ENCODE results near the gene TMEM131. TPM values are rescaled to one million over a fixed set of nuclear protein-coding genes. Genes with fewer than 3 reads are reported as not detected.

Gene TMEM131
- total and polyA plus RNA-seq, 7 donors: 4.8 to 37.5 (median 24.3) TPM

GRCh38 chr2:97727296-97727695, 268.5 kb downstream of the TMEM131 start:
- no peak for DNase-seq
- 87 to 93% methylated on average over 7 of the region's 7 CpGs for WGBS, 2 donors
- TF ChIP-seq CTCF (IDR thresholded peaks at IDR 0.05) (no peak), POLR2AphosphoS5 (IDR thresholded peaks at IDR 0.05) (no peak), POLR2A (IDR thresholded peaks at IDR 0.05) (no peak), EP300 (IDR thresholded peaks at IDR 0.05) (no peak)

GRCh38 chr2:97726261-97727064, 269.3 kb downstream of the TMEM131 start:
- Histone ChIP-seq H3K4me1 (no peaks in the 10 kb centered on the region), H3K36me3 (no peaks in the 10 kb centered on the region), H3K9me3 (peaks cover 3 to 6% (median 5%) of the 10 kb centered on the region in 4 donors), H3K27ac (no peak overlapping the region), H3K4me3 (no peak overlapping the region), H3K27me3 (peaks cover 0 to 18% (median 10%) of the 10 kb centered on the region in 3 donors)
- no peak for DNase-seq
- 58 to 61% methylated on average over 4 of the region's 4 CpGs for WGBS, 2 donors
- TF ChIP-seq EP300 (IDR thresholded peaks at IDR 0.05) (no peak), POLR2AphosphoS5 (IDR thresholded peaks at IDR 0.05) (peak in 1 of 4 donors; percentile 36), POLR2A (IDR thresholded peaks at IDR 0.05) (no peak)
- intact Hi-C loops (cut with DNase I): no loop called here

More at GRCh38 chr2:97727296-97727695, 268.5 kb downstream of the TMEM131 start:
- H3K36me3 ChIP-seq: no peaks in the 10 kb centered on the region
- peaks cover 3 to 6% (median 5%) of the 10 kb centered on the region in 4 donors for H3K9me3 ChIP-seq
- intact Hi-C loops (cut with DNase I): no loop called here
- H3K27me3 ChIP-seq: peaks cover 0 to 18% (median 10%) of the 10 kb centered on the region in 3 donors
- no peaks in the 10 kb centered on the region for H3K4me1 ChIP-seq
- peak overlapping the region in 1 of 4 donors; percentile 14 for H3K27ac ChIP-seq
- no peak overlapping the region for H3K4me3 ChIP-seq

- 91 to 93% methylated on average over 31 of the region's 31 CpGs for WGBS, 2 donors
- Histone ChIP-seq H3K4me3 (no peak overlapping the region), H3K4me1 (no peaks in the 10 kb centered on the region), H3K27me3 (peaks cover 0 to 18% (median 10%) of the 10 kb centered on the region in 3 donors), H3K36me3 (no peaks in the 10 kb centered on the region), H3K27ac (peak overlapping the region in 1 of 4 donors; percentile 49), H3K9me3 (peaks cover 1 to 3% (median 2%) of the 10 kb centered on the region in 4 donors)
- intact Hi-C loops (cut with DNase I): no loop called here
- no peak for DNase-seq
- TF ChIP-seq EP300 (IDR thresholded peaks at IDR 0.05) (no peak), CTCF (IDR thresholded peaks at IDR 0.05) (no peak), POLR2A (IDR thresholded peaks at IDR 0.05) (no peak), POLR2AphosphoS5 (IDR thresholded peaks at IDR 0.05) (no peak)
These were observed 270.6 kb downstream of the TMEM131 start for GRCh38 chr2:97724946-97725688.

GRCh38 chr2:97724501-97724900, 271.2 kb downstream of the TMEM131 start:
- intact Hi-C loops (cut with DNase I): no loop called here
- no peaks in the 10 kb centered on the region for H3K4me1 ChIP-seq
- peaks cover 0 to 1% (median 0%) of the 10 kb centered on the region in 4 donors for H3K9me3 ChIP-seq
- H3K4me3 ChIP-seq: no peak overlapping the region
- peaks cover 0 to 18% (median 10%) of the 10 kb centered on the region in 3 donors for H3K27me3 ChIP-seq
- DNase-seq: no peak
- TF ChIP-seq EP300 (IDR thresholded peaks at IDR 0.05): no peak
- no peak for TF ChIP-seq CTCF (IDR thresholded peaks at IDR 0.05)
- no peak for TF ChIP-seq POLR2A (IDR thresholded peaks at IDR 0.05)
- no peak for TF ChIP-seq POLR2AphosphoS5 (IDR thresholded peaks at IDR 0.05)
- no peak overlapping the region for H3K27ac ChIP-seq
- no peaks in the 10 kb centered on the region for H3K36me3 ChIP-seq
- 80 to 86% methylated on average over 17 of the region's 17 CpGs for WGBS, 2 donors

GRCh38 chr2:97724073-97724410, 271.7 kb downstream of the TMEM131 start:
- H3K9me3 ChIP-seq: peaks cover 0 to 1% (median 0%) of the 10 kb centered on the region in 4 donors
- no peaks in the 10 kb centered on the region for H3K36me3 ChIP-seq
- intact Hi-C loops (cut with DNase I): no loop called here
- peaks cover 0 to 18% (median 10%) of the 10 kb centered on the region in 3 donors for H3K27me3 ChIP-seq
- no peak overlapping the region for H3K27ac ChIP-seq
- no peaks in the 10 kb centered on the region for H3K4me1 ChIP-seq
- no peak for DNase-seq
- no peak for TF ChIP-seq POLR2AphosphoS5 (IDR thresholded peaks at IDR 0.05)
- WGBS, 2 donors: 69 to 79% methylated on average over 41 of the region's 41 CpGs
- no peak overlapping the region for H3K4me3 ChIP-seq

Measured in sigmoid colon (tissue), 7 donors.